Neural crest cell (in vitro differentiated cells): ENCODE measurements around the gene NYAP2. TPM values are rescaled to one million over a fixed set of nuclear protein-coding genes. Genes with fewer than 3 reads are reported as not detected.

Experiments
- DNase-seq: peaks from one replicate; pipeline ENCODE4 v3.0.0; 2021; ENCODE audit warnings: low read depth, mixed read lengths, low spot score
- H3K27ac Mint-ChIP-seq: one replicate; pipeline ENCODE4 v1.8.0; 2021; ENCODE audit warnings: mild to moderate bottlenecking, mixed read lengths; ENCODE audit not compliant: unreplicated experiment
- H3K27me3 Mint-ChIP-seq: 2 replicates; pipeline ENCODE4 v1.8.0; 2021; ENCODE audit warnings: low read depth, mild to moderate bottlenecking, mixed read lengths
- H3K36me3 Mint-ChIP-seq: 2 replicates; pipeline ENCODE4 v1.8.0; 2021; ENCODE audit warnings: low read depth, mild to moderate bottlenecking, mixed read lengths
- H3K4me1 Mint-ChIP-seq: 2 replicates; pipeline ENCODE4 v1.8.0; 2021; ENCODE audit warnings: mixed read lengths
- H3K4me3 Mint-ChIP-seq: one replicate; pipeline ENCODE4 v1.8.0; 2021; ENCODE audit warnings: mild to moderate bottlenecking, mixed read lengths
- H3K9me3 Mint-ChIP-seq: 2 replicates; pipeline ENCODE4 v1.8.0; 2021; ENCODE audit warnings: mixed read lengths
- total RNA-seq: library from RNA; stranded (reverse); gene quantifications from 2 replicates; pipeline ENCODE4 v1.2.1, GENCODE V29; 2021
- TF ChIP-seq, protein P1 (sequence below): fragments of 200-600 bp; sonication (generic); conservative IDR thresholded peaks from 2 replicates; pipeline ENCODE4 v1.5.0; 2021; ENCODE audit warnings: antibody characterized with exemption, mild to moderate bottlenecking

Gene NYAP2
- total RNA-seq, 1 donor from 2014 or later = 0.35 TPM

DNA sequence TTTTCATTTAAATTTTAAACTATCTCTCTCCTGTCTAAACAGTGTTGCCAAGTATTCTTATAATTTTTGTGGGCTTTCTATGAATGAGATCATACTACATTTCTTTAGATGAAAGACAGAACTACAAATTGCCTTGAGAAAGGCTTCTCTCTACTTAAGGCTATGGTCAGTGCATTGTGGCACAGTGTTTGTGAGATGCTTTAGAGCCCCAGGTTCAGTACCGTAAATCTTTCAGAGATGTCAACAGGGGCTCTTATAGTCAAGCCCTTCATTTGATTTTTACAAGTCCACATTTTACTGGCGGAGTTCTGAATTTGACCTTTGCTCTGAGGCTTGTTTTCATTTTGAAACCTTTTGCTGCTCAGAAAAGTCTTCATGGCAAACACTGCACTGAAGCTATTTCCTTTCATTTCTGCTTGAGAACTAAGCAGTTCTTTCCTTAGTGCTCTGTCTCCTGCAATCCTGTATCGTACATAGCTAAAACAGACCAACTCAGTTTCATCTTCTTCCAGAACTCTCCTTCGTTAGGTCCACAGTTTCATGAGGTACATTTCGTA lies 175.2 kb downstream of the NYAP2 start:
- H3K9me3 Mint-ChIP-seq = peaks cover 11% of the 10 kb centered on the region
- no peak overlapping the region for H3K4me3 Mint-ChIP-seq
- H3K36me3 Mint-ChIP-seq = peaks cover 5% of the 10 kb centered on the region
- no peak for DNase-seq
- H3K4me1 Mint-ChIP-seq = peaks cover 12% of the 10 kb centered on the region
- H3K27me3 Mint-ChIP-seq = no peaks in the 10 kb centered on the region
- no peak overlapping the region for H3K27ac Mint-ChIP-seq
- TF ChIP-seq, protein P1, sequence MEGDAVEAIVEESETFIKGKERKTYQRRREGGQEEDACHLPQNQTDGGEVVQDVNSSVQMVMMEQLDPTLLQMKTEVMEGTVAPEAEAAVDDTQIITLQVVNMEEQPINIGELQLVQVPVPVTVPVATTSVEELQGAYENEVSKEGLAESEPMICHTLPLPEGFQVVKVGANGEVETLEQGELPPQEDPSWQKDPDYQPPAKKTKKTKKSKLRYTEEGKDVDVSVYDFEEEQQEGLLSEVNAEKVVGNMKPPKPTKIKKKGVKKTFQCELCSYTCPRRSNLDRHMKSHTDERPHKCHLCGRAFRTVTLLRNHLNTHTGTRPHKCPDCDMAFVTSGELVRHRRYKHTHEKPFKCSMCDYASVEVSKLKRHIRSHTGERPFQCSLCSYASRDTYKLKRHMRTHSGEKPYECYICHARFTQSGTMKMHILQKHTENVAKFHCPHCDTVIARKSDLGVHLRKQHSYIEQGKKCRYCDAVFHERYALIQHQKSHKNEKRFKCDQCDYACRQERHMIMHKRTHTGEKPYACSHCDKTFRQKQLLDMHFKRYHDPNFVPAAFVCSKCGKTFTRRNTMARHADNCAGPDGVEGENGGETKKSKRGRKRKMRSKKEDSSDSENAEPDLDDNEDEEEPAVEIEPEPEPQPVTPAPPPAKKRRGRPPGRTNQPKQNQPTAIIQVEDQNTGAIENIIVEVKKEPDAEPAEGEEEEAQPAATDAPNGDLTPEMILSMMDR = no peak

DNA sequence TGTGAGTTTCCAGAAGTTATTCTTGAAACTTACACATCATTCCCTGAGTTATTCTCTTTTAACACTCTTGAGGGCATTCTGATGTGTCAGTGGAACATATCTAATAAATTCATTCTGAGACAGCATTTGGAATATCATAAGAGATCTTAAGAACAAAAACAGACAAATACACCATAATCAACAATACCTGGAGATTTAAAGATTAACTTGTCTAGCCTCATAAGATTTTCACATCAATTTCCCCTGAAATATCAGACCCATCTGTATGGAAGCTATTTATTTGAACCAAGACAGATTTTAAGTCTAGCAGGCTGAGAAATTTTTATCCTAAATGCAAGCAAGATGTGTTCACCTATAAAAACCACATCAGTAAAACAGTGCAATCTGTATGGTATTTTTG lies 181.6 kb downstream of the NYAP2 start:
- no peak for DNase-seq

DNA sequence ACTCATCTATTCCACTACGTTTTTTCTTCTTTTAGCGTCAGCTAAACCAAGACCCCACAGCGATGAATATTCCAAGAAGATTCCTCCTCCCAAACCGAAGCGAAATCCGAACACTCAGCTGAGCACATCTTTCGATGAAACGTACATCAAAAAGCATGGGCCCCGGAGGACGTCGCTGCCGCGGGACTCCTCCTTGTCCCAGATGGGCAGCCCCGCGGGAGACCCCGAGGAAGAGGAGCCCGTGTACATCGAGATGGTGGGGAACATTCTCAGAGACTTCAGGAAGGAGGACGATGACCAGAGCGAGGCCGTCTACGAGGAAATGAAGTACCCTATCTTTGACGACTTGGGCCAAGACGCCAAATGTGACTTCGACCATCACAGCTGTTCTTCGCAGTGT lies 182.4 kb downstream of the NYAP2 start:
- no peak for DNase-seq
- no peak overlapping the region for H3K4me3 Mint-ChIP-seq
- TF ChIP-seq, protein P1 = no peak
- H3K4me1 Mint-ChIP-seq = no peaks in the 10 kb centered on the region
- no peaks in the 10 kb centered on the region for H3K9me3 Mint-ChIP-seq
- H3K27me3 Mint-ChIP-seq = no peaks in the 10 kb centered on the region
- H3K27ac Mint-ChIP-seq = no peak overlapping the region
- H3K36me3 Mint-ChIP-seq = no peaks in the 10 kb centered on the region

More for the DNA sequence above, 181.6 kb downstream of the NYAP2 start:
- no peak overlapping the region for H3K27ac Mint-ChIP-seq
- no peaks in the 10 kb centered on the region for H3K9me3 Mint-ChIP-seq
- H3K4me3 Mint-ChIP-seq = no peak overlapping the region
- no peaks in the 10 kb centered on the region for H3K36me3 Mint-ChIP-seq
- TF ChIP-seq, protein P1 = no peak
- no peaks in the 10 kb centered on the region for H3K4me1 Mint-ChIP-seq
- no peaks in the 10 kb centered on the region for H3K27me3 Mint-ChIP-seq

DNA sequence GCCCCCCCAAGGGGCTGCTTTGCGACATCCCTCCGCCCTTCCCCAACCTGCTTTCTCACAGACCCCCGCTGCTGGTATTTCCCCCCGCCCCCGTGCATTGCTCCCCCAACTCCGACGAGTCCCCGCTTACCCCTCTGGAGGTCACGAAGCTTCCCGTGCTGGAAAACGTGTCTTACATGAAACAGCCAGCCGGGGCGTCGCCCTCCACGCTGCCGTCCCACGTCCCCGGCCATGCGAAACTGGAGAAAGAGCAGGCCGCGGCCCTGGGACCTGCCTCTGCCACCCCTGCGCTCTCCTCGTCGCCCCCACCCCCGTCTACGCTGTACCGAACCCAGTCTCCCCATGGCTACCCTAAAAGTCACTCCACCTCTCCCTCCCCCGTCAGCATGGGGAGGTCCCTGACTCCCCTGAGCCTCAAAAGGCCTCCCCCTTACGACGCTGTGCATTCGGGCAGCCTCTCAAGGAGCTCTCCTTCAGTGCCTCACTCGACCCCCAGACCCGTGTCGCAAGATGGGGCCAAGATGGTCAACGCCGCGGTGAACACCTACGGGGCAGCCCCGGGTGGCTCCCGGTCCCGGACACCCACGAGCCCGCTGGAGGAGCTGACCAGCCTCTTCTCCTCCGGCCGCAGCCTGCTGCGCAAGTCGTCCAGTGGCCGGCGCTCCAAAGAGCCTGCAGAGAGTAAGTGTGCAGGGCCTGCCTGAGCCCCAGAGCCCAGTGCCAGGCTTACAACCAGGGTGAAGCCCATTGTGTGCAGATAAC lies 183.0 kb downstream of the NYAP2 start:
- Mint-ChIP-seq H3K4me3 (no peak overlapping the region), H3K36me3 (no peaks in the 10 kb centered on the region), H3K27me3 (no peaks in the 10 kb centered on the region), H3K9me3 (no peaks in the 10 kb centered on the region), H3K27ac (no peak overlapping the region), H3K4me1 (no peaks in the 10 kb centered on the region)
- DNase-seq = no peak
- TF ChIP-seq, protein P1 = no peak

DNA sequence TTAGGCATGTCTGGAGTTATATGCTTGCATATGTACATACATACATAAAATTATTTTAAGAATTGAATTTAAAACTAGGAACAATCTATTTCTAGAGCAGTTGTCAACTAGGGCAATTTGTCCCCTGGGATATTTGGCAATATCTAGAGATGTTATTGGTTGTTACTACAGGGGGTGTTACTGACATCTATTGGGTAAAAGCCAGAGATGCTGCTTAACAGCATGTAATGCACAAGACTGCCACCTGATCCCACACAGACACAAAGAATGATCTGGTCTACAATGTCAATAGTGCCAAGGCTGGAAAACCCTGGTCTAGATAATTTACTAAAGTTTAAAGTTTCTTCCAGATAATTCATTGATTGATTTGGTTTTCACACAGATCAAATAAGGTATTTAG lies 185.3 kb downstream of the NYAP2 start:
- no peaks in the 10 kb centered on the region for H3K36me3 Mint-ChIP-seq
- TF ChIP-seq, protein P1 = no peak
- H3K4me1 Mint-ChIP-seq = no peaks in the 10 kb centered on the region
- no peak overlapping the region for H3K27ac Mint-ChIP-seq
- no peaks in the 10 kb centered on the region for H3K27me3 Mint-ChIP-seq
- no peak for DNase-seq
- no peaks in the 10 kb centered on the region for H3K9me3 Mint-ChIP-seq
- no peak overlapping the region for H3K4me3 Mint-ChIP-seq
